ENCODE results near the gene SETD3.

The SETD3 gene

GRCh38 chr14:99413911-99414310 is 66.7 kb downstream of the SETD3 start:
- Histone ChIP-seq H3K4me1 (no peaks in the 10 kb centered on the region), H3K36me3 (no peaks in the 10 kb centered on the region; the same call in 1 of the 2 replicates), H3K9me3 (no peaks in the 10 kb centered on the region), H3K4me3 (ENCODE audit: low read depth, low read length) (no peak overlapping the region), H3K27me3 (no peaks in the 10 kb centered on the region)
- TF ChIP-seq CTCF (IDR thresholded peaks at IDR 0.05; ENCODE audit: low read depth, low read length): no peak
- no peak for DNase-seq

- DNase-seq: no peak
- Histone ChIP-seq H3K36me3 (no peaks in the 10 kb centered on the region; the same call in 1 of the 2 replicates), H3K9me3 (no peaks in the 10 kb centered on the region), H3K4me3 (ENCODE audit: low read depth, low read length) (no peak overlapping the region), H3K4me1 (no peaks in the 10 kb centered on the region), H3K27me3 (no peaks in the 10 kb centered on the region)
- no peak for TF ChIP-seq CTCF (IDR thresholded peaks at IDR 0.05; ENCODE audit: low read depth, low read length)
These were observed 67.5 kb downstream of the SETD3 start for GRCh38 chr14:99413172-99413571.

GRCh38 chr14:99412117-99413061 is 68.3 kb downstream of the SETD3 start:
- TF ChIP-seq CTCF (IDR thresholded peaks at IDR 0.05; ENCODE audit: low read depth, low read length): no peak
- no peaks in the 10 kb centered on the region for H3K9me3 ChIP-seq
- no peak overlapping the region for H3K4me3 ChIP-seq (ENCODE audit: low read depth, low read length)
- no peaks in the 10 kb centered on the region; the same call in 1 of the 2 replicates for H3K36me3 ChIP-seq
- H3K4me1 ChIP-seq: no peaks in the 10 kb centered on the region
- H3K27me3 ChIP-seq: no peaks in the 10 kb centered on the region
- DNase-seq: no peak

- TF ChIP-seq CTCF (IDR thresholded peaks at IDR 0.05; ENCODE audit: low read depth, low read length): no peak
- peaks cover 2% of the 10 kb centered on the region for H3K36me3 ChIP-seq
- no peaks in the 10 kb centered on the region for H3K27me3 ChIP-seq
- H3K9me3 ChIP-seq: no peaks in the 10 kb centered on the region
- H3K4me3 ChIP-seq (ENCODE audit: low read depth, low read length): no peak overlapping the region
- no peak for DNase-seq
- H3K4me1 ChIP-seq: no peaks in the 10 kb centered on the region
These were observed 70.6 kb downstream of the SETD3 start for GRCh38 chr14:99410019-99410418.

- Histone ChIP-seq H3K27me3 (no peaks in the 10 kb centered on the region), H3K36me3 (peaks cover 8% of the 10 kb centered on the region), H3K9me3 (no peaks in the 10 kb centered on the region), H3K4me3 (ENCODE audit: low read depth, low read length) (no peak overlapping the region), H3K4me1 (no peaks in the 10 kb centered on the region)
- no peak for TF ChIP-seq CTCF (IDR thresholded peaks at IDR 0.05; ENCODE audit: low read depth, low read length)
- DNase-seq: no peak
These were observed 71.7 kb downstream of the SETD3 start for GRCh38 chr14:99408971-99409289.

GRCh38 chr14:99408286-99408970 is 72.2 kb downstream of the SETD3 start:
- Histone ChIP-seq H3K4me1 (no peaks in the 10 kb centered on the region), H3K36me3 (peaks cover 13% of the 10 kb centered on the region), H3K27me3 (no peaks in the 10 kb centered on the region), H3K4me3 (ENCODE audit: low read depth, low read length) (no peak overlapping the region), H3K9me3 (no peaks in the 10 kb centered on the region)
- no peak for DNase-seq
- no peak for TF ChIP-seq CTCF (IDR thresholded peaks at IDR 0.05; ENCODE audit: low read depth, low read length)
